WERI-Rb-1 (cell line): Measurements from ENCODE around the gene MEG3.

Experiments used
- DNase-seq: peaks from one replicate; pipeline ENCODE4 v3.0.0-alpha.2; 2020
- H3K27ac ChIP-seq: fragments of 250-450 bp; sonication (Bioruptor Pico); 2 replicates; pipeline ENCODE4 v1.5.1; 2020; ENCODE audit warnings: mild to moderate bottlenecking, moderate library complexity
- H3K27me3 ChIP-seq: fragments of 250-450 bp; sonication (Bioruptor Pico); 2 replicates; pipeline ENCODE4 v1.5.1; 2021; ENCODE audit warnings: mild to moderate bottlenecking, low read depth, moderate library complexity; ENCODE audit not compliant: insufficient read depth, severe bottlenecking
- H3K36me3 ChIP-seq: fragments of 250-450 bp; sonication (Bioruptor Pico); 2 replicates; pipeline ENCODE4 v1.5.1; 2020; ENCODE audit warnings: mild to moderate bottlenecking, moderate library complexity
- H3K4me3 ChIP-seq: 2 replicates; pipeline ENCODE4 v1.5.1; 2011; ENCODE audit warnings: low read depth, mild to moderate bottlenecking, control low read depth, low read length
- H3K9me3 ChIP-seq: fragments of 250-450 bp; sonication (Bioruptor Pico); 2 replicates; pipeline ENCODE4 v1.5.1; 2021; ENCODE audit warnings: mild to moderate bottlenecking, moderate library complexity; ENCODE audit not compliant: severe bottlenecking
- TF ChIP-seq, protein P1 (sequence below): IDR thresholded peaks from 2 replicates; pipeline ENCODE4 v1.5.1; 2011; ENCODE audit warnings: low read depth, mild to moderate bottlenecking, control low read depth, inconsistent platforms, low read length

The MEG3 gene

DNA sequence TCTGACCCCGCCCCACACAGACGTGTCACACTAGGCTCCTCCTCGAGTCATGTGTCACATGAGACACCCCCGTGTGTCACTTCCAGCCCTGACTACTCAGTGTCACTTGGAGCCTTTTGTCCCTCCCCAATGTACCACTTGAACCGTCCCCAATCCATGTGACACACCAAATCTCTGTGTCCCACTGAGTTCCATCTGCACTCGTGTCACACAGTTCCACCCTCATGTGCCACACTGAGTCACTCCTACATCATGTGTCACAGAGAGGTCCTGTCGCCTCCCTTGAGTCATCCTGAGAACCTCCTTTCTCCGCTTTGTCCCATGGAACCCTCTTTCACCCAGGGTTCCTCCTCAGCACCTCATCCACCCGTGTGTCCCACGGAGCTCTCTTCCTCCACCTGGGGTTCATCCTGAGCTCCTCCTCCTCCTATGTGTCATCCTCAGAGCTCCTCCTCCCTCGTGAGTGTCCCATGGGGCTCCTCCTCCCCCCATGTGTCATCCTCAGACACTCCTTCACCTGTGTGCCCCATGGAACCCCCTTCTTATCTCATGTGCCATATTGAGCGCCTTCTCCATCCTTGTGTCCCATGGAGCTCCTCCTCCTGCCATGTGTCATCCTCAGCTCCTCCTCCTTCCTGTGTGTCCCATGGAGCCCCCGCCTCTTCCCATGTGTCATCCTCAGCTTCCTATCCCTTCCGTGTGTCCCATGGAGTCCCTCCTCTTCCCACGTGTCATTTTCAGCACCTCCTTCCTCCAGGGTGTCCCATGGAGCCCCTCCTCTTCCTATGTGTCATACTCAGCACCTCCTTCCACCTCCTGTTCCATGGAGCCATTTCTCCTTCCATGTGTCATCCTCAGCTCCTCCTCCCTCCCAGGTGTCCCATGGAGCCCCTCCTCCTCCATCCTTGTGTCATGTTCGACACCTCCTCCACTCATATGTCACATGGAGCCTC lies 45.6 kb downstream of the MEG3 start:
- no peak for DNase-seq

DNA sequence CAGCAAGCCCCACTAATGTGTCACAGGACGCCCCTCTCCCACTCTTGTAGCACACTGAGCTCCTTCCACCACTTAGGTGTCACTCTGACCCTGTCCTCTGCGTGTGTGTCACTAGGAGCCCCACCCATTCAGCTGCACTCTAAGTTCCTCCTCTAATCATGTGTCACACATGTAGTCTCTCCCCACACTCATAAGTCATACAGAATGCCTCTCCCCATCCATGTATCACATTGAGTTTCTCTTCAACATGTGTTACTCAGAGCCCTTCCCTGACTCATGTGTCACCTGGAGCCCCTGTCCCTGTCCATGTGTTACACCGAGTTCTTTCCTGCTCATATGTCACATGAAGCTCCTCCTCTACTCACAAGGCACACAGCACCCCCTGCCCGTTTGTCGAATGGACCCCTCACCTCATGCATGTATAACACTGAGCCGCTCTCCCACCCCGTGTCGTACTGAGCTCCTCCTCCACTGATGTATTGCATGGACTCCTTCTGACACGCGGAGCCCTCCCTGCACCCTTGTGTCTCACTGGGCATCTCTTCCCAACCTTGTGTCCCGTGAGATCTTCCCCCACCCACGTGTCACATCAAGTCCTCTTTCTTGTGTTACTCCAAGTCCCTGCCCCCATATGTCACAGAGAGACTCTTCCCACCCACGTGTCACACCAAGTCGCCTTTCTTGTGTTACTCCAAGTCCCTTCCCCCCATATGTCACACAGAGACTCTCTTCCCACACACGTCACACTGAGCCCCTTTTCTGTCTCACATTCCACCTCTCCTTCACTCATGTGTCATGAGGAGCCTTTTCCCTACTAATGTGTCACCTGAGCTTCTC lies 46.6 kb downstream of the MEG3 start:
- no peak overlapping the region for H3K27ac ChIP-seq
- TF ChIP-seq, protein P1, sequence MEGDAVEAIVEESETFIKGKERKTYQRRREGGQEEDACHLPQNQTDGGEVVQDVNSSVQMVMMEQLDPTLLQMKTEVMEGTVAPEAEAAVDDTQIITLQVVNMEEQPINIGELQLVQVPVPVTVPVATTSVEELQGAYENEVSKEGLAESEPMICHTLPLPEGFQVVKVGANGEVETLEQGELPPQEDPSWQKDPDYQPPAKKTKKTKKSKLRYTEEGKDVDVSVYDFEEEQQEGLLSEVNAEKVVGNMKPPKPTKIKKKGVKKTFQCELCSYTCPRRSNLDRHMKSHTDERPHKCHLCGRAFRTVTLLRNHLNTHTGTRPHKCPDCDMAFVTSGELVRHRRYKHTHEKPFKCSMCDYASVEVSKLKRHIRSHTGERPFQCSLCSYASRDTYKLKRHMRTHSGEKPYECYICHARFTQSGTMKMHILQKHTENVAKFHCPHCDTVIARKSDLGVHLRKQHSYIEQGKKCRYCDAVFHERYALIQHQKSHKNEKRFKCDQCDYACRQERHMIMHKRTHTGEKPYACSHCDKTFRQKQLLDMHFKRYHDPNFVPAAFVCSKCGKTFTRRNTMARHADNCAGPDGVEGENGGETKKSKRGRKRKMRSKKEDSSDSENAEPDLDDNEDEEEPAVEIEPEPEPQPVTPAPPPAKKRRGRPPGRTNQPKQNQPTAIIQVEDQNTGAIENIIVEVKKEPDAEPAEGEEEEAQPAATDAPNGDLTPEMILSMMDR, result no peak
- DNase-seq, result no peak

More for the DNA sequence above, 45.6 kb downstream of the MEG3 start:
- Histone ChIP-seq H3K27me3 (peaks cover 9% of the 10 kb centered on the region), H3K9me3 (no peaks in the 10 kb centered on the region), H3K27ac (no peak overlapping the region), H3K4me3 (no peak overlapping the region), H3K36me3 (no peaks in the 10 kb centered on the region)
- TF ChIP-seq, protein P1, result no peak

DNA sequence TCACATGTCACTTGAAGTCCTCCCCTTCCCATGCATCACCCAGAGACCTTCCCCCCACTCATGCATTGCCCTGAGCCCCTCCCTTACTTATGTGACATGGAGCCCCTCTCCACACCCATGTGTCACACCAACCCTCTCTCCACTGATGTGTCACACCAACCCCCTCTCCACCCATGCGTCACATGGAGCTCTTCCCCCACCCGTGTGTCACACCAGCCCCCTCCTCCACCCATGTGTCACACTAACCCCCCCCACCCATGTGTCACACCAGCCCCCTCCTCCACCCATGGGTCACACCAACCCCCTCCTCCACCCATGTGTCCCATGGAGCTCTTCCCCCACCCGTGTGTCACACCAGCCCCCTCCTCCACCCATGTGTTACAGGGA lies 47.2 kb downstream of the MEG3 start:
- Histone ChIP-seq H3K27ac (no peak overlapping the region), H3K4me3 (no peak overlapping the region), H3K27me3 (peaks cover 21% of the 10 kb centered on the region), H3K36me3 (no peaks in the 10 kb centered on the region), H3K9me3 (no peaks in the 10 kb centered on the region)
- TF ChIP-seq, protein P1, result no peak
- no peak for DNase-seq

More for the DNA sequence above, 46.6 kb downstream of the MEG3 start:
- Histone ChIP-seq H3K36me3 (no peaks in the 10 kb centered on the region), H3K4me3 (no peak overlapping the region), H3K27me3 (peaks cover 15% of the 10 kb centered on the region), H3K9me3 (no peaks in the 10 kb centered on the region)

DNA sequence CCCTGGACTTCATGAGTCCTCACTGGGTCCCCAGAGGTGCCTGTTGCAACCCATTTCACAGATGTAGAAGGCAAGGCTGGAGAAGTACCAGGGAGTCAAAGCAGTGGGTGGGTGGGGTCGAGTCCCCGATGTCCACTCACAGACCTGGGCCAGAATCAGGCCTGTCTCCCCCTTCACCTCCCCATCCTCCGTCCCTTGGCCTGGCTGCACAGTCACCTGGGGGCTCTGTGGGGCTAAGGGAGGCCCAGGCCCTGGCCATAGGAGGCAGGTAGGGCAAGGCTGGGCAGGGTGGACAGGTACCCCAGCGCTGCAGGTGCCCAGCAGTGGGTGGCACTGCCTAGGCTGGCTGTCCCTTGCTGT lies 48.1 kb downstream of the MEG3 start:
- H3K27me3 ChIP-seq, result peaks cover 26% of the 10 kb centered on the region
- no peaks in the 10 kb centered on the region for H3K9me3 ChIP-seq
- no peaks in the 10 kb centered on the region for H3K36me3 ChIP-seq
- H3K27ac ChIP-seq, result no peak overlapping the region
- no peak for DNase-seq
- H3K4me3 ChIP-seq, result no peak overlapping the region
- TF ChIP-seq, protein P1, result no peak

DNA sequence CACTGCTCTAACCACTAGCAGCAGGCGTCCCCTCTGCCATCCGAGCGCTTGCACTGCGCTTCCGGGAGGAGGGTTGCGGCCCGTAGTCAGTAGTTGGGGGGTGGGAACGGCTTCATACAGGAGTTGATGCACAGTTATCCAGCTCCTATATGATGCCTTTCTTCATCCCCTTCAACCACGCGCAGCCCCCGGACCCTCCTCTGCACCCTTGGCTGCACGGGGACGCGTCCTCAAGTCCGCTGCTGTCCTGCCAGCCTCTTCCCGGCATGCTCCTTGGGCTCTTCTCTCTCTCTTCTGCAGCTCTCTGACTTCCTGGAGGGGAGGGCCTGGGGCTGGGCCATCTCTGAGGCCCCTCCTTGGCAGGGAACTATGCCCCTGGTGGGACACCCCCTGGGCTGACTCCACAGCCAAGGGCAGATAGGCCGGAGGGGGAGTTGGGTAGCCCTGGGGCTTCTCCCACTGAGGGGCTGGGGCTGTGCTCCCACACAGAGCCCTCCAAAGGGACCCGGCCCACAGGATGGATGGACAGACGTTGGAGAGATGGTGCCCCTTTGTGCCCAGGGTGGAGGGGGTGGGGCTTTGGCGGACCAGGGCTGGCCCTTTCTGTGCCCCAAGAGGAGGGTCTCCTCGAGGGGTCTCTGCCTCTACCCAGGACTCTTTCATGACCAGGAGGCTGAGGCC lies 48.6 kb downstream of the MEG3 start:
- H3K9me3 ChIP-seq, result no peaks in the 10 kb centered on the region
- H3K4me3 ChIP-seq, result no peak overlapping the region
- no peak overlapping the region for H3K27ac ChIP-seq
- DNase-seq, result no peak
- TF ChIP-seq, protein P1, result no peak
- no peaks in the 10 kb centered on the region for H3K36me3 ChIP-seq
- peaks cover 26% of the 10 kb centered on the region for H3K27me3 ChIP-seq
